ENCODE measurements around the gene PITPNM1.

DNA sequence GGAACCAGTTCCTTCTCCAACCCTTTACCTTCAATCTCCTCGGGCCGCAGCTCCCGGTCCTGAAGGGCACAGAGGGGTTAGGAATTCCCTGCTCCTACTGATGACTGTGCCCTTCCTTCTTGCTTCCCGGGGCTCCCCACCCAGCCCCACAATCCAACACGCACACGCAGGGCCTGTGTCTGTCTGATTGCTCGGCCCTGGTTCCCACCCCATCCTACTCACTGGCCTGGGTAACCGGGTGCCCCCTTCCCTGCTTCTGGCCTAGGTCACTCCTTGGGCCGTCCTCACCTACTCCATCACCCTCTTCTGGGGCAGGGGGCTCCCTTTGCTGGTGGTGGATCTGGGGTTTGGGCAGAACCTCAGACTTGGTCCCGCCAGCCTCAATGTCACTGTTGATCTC is 16.8 kb upstream of the PITPNM1 start:
- no peak for TF ChIP-seq CTCF (IDR thresholded peaks at IDR 0.05)
- TF ChIP-seq POLR2AphosphoS5 (IDR thresholded peaks at IDR 0.05): no peak
- no peak for TF ChIP-seq POLR2A (IDR thresholded peaks at IDR 0.05)

All from prostate gland (tissue), 2 donors.